Activated T-cell treated with anti-CD3 and anti-CD28 coated beads for 4 hours (primary cell): Measurements from ENCODE around the gene PAX5.

Experiments used
- DNase-seq: peaks from one replicate; pipeline ENCODE4 v3.0.0-alpha.2; 2020

PAX5 gene

GRCh38 chr9:36793277-36793676 lies 240.8 kb downstream of the PAX5 start:
- no peak for DNase-seq

- no peak for DNase-seq
Measured at GRCh38 chr9:36791222-36791950, 242.7 kb downstream of the PAX5 start.

- no peak for DNase-seq
Measured at GRCh38 chr9:36789886-36790285, 244.2 kb downstream of the PAX5 start.

GRCh38 chr9:36788534-36788933 lies 245.5 kb downstream of the PAX5 start:
- no peak for DNase-seq

GRCh38 chr9:36787709-36788108 lies 246.4 kb downstream of the PAX5 start:
- no peak for DNase-seq
